GM18508 (cell line): ENCODE results near the gene MRPS15.
"Not testable (repeated sequence)": the region's sequence is repeated elsewhere in the genome, so short reads cannot be mapped to it uniquely, and the experiment has no call there.

ENCODE experiments used
- ATAC-seq: cut with Tn5 transposase; IDR thresholded peaks from one replicate; pipeline ENCODE4 v1.9.1; 2021; ENCODE audit warnings: moderate number of reproducible peaks; ENCODE audit not compliant: insufficient read depth, unreplicated experiment

The MRPS15 gene

DNA sequence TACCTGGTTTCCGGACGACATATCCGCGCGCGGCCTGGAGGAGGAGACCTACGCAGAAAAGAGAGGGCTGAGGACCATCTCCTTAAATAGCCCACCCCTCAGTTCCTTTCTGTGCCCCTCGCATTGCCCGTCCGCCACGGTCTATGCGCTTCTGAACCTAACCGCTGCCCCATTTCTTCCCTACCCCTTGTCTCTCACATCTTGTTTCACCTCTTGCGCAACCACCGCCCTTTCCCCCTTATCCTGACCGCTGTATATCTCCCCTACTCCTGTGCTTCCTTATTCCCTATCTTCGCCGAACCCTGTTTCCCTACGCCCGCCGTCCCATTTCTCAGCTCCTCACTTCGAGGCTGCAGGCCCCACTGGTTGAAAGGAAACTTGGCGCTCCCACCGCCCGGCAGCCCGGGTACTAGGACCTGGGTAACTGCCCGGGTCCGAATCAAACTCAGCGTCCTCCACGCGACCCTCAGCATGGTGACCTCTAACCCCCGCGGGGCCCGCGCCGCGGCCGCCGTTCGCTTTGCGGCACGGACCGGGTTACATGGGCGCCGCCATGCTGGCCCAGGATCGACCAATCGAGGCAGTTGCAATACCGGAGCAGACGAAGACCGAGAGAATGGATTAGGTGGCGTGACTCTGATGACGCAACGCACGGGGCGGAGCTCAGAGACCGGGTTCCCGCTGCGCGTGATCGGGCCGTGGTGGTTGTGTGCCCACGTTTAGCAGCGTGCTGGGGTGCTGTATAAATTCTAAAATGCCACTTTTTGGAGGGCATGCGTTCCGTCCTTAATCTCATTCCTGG lies at the start of gene MRPS15:
Gene MRPS15, minus strand, starts transcription at position 582 of the 802 bp plus-strand sequence. Its CDS starts 109 bp downstream, at position 473.
- peak; percentile 62 for ATAC-seq

GRCh38 chr1:36512842-36513241 lies 48.7 kb upstream of the MRPS15 start:
- ATAC-seq: no peak

- no peak for ATAC-seq
These were observed 47.9 kb upstream of the MRPS15 start for GRCh38 chr1:36511804-36512798.

- not testable (repeated sequence) for ATAC-seq
These were observed 47.0 kb upstream of the MRPS15 start for GRCh38 chr1:36511220-36511619.

DNA sequence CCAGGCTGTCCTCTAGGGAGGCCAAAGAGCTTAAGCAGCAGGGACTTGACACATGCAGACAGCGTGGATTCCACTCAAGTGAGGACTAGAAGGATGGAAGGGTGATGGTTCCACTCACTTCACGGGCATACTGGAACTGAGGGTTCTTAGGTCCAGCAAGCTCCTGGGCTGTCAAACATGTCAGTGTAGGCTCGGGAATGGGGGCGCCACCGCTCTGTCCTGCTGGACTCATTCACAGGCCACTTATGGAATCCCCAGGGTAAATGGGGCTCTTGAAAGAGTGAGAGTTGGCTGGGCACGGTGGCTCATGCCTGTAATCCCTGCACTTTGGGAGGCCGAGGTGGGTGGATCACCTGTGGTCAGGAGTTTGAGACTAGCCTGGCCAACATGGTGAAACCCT lies 46.2 kb upstream of the MRPS15 start:
- no peak for ATAC-seq

DNA sequence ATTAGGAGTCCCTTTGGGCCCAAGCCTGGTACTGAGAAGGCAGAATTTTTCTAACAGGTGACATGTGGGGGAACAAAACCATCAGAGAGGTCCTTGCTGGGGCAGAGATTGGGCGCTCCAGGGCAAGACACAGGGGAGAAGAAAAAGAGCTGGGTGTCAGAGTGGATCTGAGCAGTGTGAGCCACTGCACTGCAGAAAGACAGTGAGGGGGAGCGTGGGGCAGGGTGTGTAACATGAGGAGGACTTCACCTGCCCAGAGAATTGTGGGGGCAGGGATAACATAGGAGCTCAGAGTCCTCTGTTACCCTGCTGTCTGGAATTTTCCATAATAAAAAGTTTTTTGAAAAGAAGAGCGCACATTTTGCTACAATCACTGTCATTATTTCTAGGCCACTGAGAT lies 44.1 kb upstream of the MRPS15 start:
- ATAC-seq: no peak

- no peak for ATAC-seq
These were observed 42.2 kb upstream of the MRPS15 start for GRCh38 chr1:36506276-36506920.

- ATAC-seq: no peak
These were observed 39.5 kb upstream of the MRPS15 start for GRCh38 chr1:36503733-36504132.

- ATAC-seq: no peak
These were observed 39.0 kb upstream of the MRPS15 start for GRCh38 chr1:36503159-36503558.

DNA sequence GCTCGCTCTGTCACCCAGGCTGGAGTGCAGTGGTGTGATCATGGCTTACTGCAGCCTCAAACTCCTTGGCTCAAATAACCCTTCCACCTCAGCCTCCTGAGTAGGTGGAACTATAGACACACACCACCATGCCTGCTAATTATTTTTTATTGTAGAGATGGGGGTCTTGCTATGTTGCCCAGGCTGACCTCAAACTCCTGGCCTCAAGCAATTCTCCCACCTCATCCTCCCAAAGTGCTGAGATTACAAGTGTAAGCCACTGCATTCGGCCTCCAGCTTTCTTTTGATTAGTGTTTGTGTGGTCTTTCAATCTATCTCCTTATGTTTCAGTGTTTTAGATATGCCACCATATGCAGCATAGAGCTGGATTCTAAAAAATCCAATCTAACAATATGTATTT lies 38.4 kb upstream of the MRPS15 start:
- ATAC-seq: no peak

DNA sequence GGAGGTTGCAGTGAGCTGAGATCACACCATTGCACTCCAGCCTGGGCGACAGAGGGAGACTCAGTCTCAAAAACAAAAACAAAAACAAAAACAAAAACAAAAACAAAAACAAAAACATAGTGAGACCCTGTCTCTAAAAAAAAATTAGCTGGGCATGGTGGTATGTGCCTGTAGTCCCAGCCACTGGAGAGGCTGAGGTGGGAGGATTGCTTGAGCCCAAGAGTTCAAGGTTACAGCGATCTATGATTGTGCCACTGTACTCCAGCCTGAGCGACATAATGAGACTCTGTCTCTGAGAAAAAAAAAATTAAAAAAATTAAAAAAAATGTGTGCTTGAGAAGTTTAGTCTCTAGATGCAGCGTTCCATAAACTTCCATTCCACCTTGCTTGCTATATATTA lies 37.7 kb upstream of the MRPS15 start:
- ATAC-seq: not testable (repeated sequence)

- no peak for ATAC-seq
These were observed 33.0 kb upstream of the MRPS15 start for GRCh38 chr1:36497207-36497606.

DNA sequence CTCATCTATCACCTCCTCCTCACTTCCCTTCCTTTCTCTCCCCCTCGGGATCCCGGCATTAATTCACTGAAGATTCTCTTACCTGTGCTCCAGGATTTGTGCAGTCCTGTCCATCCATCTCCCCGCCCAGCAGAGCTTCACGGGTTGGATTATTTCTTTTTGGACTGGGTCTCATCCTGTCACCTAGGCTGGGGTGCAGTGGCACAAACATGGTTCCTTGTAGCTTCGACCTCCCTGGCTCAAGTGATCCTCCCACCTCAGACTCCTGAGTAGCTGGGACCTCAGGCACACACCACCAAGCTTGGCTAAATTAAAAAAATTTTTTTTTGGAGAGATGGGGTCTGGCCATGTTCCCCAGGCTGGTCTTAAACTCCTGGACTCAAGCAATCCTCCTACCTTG lies 30.8 kb upstream of the MRPS15 start:
- no peak for ATAC-seq

GRCh38 chr1:36493524-36493923 lies 29.3 kb upstream of the MRPS15 start:
- ATAC-seq: no peak

DNA sequence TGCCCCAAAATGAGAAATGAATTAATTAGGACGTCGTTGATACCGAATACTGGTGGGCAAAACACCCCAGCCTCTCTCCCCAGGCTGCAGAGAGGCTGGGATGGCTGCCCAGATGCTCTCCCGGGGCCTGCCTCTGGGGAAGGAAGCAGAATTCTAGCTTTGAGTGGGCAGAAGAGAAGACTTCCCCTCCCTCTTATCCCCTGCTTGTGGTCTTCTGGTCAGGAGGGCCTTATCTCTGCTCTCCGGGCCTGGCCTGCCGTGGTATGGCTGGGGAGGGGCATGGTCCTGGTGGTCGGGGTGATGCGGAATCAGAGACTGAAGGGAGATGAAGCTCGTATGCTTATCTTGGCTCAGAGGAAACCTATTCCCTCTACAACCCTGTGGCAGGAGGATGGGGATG lies 28.3 kb upstream of the MRPS15 start:
- no peak for ATAC-seq

DNA sequence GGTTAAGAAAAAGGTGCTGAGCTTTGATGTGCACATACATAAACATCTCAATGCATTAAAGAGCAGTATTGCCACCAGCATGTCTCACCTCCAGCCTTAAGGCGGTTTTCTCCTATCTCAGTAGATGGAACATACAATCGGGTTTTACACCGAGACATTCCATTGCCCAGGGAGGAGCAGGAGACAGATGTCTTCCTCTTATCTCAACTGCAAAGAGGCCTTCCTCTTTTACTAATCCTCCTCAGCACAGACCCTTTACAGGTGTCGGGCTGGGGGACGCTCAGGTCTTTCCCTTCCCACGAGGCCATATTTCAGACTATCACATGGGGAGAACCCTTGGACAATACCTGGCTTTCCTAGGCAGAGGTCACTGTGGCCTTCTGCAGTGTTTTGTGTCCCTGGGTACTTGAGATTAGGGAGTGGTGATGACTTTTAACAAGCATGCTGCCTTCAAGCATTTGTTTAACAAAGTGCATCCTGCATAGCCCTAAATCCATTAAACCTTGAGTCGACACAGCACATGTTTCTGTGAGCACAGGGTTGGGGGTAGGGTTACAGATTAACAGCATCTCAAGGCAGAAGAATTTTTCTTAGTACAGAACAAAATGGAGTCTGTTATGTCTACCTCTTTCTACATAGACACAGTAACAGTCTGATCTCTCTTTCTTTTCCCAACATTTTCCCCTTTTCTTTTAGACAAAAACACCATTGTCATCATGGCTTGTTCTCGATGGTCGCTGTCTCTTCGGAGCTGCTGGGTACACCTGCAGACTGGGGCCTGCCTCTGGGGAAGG lies 25.3 kb upstream of the MRPS15 start:
- not testable (repeated sequence) for ATAC-seq

DNA sequence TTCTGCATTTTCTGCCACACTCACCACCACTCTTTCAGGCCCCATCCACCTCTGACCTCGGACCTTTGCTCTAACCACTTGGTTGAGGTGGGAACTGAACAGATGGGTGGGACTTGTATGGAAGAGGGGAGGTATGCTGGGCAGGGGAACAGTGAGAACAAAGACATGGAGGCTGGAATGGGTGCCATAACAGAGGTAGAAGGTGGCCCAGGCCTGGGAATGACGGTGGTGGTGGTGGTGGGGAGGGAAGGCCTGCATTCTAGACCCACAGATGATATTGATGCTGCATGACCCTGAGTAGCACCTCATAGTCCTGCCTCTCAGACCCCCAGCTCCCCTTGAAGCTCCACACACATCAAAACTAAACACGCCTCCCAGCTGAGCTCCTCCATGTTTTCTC lies 23.7 kb upstream of the MRPS15 start:
- ATAC-seq: no peak

GRCh38 chr1:36487336-36487725 lies 23.1 kb upstream of the MRPS15 start:
- ATAC-seq: not testable (repeated sequence)

DNA sequence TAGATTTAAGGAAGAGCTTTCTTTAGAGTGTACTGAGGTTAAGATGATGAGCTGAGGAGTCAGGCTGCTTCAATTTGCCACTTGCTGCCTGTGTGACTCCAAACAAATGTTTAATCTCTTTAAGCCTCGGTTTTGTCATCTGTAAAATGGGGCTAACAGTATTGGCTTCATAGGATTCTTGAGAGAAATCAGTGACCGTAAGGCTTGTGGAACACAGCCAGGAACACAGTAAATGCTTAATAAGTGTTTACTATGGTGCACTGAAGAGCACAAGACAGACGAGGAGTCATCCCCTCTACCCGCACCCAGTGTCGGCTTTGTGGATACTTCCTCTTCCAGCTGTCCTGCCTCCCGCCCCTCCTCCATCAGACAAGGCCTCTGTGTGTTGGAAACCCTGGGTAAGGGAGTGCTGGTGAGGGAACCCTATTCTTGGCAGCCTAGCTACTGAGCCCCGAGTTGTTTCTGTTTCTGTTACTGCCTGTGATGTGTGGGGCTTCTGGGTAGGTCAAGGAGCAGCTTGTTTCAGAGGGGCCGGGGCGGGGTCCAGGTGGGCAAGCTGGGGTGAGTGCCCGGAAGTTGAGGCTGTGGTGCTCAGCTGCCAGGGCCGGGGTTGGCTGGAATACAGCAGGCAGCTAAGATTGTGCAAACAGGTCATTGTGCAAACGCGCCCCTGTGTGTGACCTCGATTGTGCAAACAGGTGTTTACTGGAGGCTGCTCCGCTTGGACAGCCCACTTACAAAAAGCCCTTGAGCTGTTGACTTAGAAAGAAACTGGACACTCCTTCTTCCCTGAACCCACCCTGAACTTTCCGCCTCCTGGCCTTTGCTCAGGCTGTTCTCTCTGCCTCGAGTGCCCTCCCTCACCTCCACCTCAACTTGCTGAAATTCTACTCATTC lies 22.5 kb upstream of the MRPS15 start:
- no peak for ATAC-seq
